ENCODE results near the gene GIT2.

The GIT2 gene

DNA sequence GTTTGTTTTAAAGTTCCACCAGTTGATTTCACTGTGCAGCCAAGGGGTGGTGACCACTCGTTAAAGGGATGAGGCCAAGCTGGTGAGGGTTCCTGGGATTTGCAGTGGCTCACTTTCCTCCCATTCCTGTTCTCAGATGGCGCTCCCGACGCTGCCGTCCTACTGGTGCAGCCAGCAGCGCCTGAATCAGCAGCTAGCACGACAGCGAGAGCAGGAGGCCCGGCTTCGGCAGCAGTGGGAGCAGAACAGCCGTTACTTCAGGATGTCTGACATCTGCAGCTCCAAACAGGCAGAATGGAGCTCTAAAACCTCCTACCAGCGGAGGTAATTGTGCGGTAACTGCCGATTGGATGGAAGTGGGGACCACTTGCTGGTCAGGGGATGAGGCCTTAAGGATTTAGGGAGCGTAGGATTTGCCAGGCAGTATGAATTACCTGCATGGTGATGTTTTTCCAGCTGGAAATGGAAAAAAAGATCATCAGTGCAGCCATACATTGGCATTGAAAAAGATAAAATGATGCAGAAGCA is 93.2 kb downstream of the GIT2 start:
- TF ChIP-seq ZNF473 (tag by site-specific recombination; IDR thresholded peaks at IDR 0.05): no peak
- TF ChIP-seq MYNN (tag by site-specific recombination; IDR thresholded peaks at IDR 0.05; ENCODE audit: borderline replicate concordance): no peak
- TF ChIP-seq ZNF560 (tag by site-specific recombination; IDR thresholded peaks at IDR 0.05; ENCODE audit: borderline replicate concordance): no peak
- TF ChIP-seq ZNF391 (tag by site-specific recombination; IDR thresholded peaks at IDR 0.05; ENCODE audit: borderline replicate concordance, low read depth): no peak
- no peak for TF ChIP-seq ZNF18 (tag by site-specific recombination; IDR thresholded peaks at IDR 0.05)
- TF ChIP-seq, protein P1, sequence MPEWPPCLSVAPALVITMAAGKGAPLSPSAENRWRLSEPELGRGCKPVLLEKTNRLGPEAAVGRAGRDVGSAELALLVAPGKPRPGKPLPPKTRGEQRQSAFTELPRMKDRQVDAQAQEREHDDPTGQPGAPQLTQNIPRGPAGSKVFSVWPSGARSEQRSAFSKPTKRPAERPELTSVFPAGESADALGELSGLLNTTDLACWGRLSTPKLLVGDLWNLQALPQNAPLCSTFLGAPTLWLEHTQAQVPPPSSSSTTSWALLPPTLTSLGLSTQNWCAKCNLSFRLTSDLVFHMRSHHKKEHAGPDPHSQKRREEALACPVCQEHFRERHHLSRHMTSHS (tag by site-specific recombination; IDR thresholded peaks at IDR 0.05): no peak
- no peak for TF ChIP-seq ZNF157 (tag by site-specific recombination; IDR thresholded peaks at IDR 0.05)
- no peak for TF ChIP-seq ZNF830 (tag by site-specific recombination; IDR thresholded peaks at IDR 0.05; ENCODE audit: low read depth)
- TF ChIP-seq ZFP3 (tag by site-specific recombination; IDR thresholded peaks at IDR 0.05; ENCODE audit: low read depth): no peak
- no peak for TF ChIP-seq ZNF555 (tag by site-specific recombination; conservative IDR thresholded peaks at IDR 0.05)
- TF ChIP-seq ZNF140 (tag by site-specific recombination; IDR thresholded peaks at IDR 0.05): no peak
- no peak for TF ChIP-seq HOXA7 (CRISPR knock-in tag; IDR thresholded peaks at IDR 0.05; ENCODE audit: borderline replicate concordance)
- TF ChIP-seq EGR2 (tag by site-specific recombination; IDR thresholded peaks at IDR 0.05; ENCODE audit: low read depth): no peak
- TF ChIP-seq, protein P2, sequence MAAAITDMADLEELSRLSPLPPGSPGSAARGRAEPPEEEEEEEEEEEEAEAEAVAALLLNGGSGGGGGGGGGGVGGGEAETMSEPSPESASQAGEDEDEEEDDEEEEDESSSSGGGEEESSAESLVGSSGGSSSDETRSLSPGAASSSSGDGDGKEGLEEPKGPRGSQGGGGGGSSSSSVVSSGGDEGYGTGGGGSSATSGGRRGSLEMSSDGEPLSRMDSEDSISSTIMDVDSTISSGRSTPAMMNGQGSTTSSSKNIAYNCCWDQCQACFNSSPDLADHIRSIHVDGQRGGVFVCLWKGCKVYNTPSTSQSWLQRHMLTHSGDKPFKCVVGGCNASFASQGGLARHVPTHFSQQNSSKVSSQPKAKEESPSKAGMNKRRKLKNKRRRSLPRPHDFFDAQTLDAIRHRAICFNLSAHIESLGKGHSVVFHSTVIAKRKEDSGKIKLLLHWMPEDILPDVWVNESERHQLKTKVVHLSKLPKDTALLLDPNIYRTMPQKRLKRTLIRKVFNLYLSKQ (tag by site-specific recombination; IDR thresholded peaks at IDR 0.05; ENCODE audit: borderline replicate concordance): no peak
- TF ChIP-seq SETDB1 (IDR thresholded peaks at IDR 0.05; ENCODE audit: insufficient read length, low read length): no peak
- no peak for TF ChIP-seq ZNF155 (tag by site-specific recombination; IDR thresholded peaks at IDR 0.05)
- no peak for TF ChIP-seq ZNF24 (tag by site-specific recombination; IDR thresholded peaks at IDR 0.05)
- Histone ChIP-seq H3K36me3 (ENCODE audit: control insufficient read depth in 2 of 2, insufficient read depth in 1 of 2, low read length in 2 of 2) (peaks cover 8 to 52% of the 10 kb centered on the region in 2 experiments), H3K4me1 (ENCODE audit: control insufficient read depth, insufficient read depth, low read length) (peaks cover 3% of the 10 kb centered on the region; the same call in 1 of the 2 replicates), H3K27ac (ENCODE audit: extremely low read depth, low read depth, low read length) (no peak overlapping the region), H3K4me3 (ENCODE audit: low read depth, low read length) (no peak overlapping the region), H3K9me3 (ENCODE audit: control insufficient read depth, insufficient read depth, low read depth, low read length) (no peaks in the 10 kb centered on the region)
- POLR2A ChIA-PET: no interaction called here
- CTCF ChIA-PET: interaction anchor here (0.6 kb wide), 1 partner anchor 8 kb away, joined by 3 read pairs; no protein-coding TSS in a partner anchor

DNA sequence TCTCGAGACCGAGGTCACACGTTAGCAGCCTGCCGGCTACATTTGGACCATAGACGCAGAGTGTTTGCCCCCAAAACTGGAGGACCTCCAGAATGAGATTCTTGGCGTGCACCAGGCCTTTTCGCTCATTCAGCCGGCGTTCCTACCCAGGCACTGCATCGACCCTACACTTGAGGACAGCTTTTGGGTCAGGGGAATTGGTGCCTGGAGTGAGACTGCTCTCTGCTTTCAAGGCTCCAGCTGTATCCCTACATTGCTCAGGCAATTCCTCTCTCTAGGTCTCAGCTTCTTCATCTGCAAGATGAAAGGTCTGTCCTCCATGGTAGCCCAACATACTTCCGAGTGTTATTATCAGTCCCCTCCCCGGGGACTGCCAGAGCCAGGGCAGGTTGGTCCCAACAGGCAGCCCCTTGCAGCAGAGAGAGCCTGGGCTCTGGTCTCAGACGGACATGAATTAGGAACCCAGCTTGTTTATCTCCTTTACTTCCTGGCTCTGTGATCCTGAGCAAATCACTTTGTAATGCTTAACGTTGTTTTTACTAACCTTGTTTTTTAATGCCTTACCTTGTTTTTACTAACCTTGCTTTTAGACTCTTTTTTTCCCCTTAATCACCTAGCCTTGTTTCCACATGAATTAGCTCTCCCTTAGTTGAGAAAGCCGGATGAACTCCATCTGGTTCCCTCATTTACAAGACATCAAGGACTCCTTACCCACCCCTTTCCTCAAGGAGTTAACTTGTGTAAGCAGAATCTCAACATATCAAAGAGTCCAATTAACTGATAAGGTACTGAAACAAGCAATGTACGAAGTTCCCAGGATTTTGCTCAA is 95.2 kb downstream of the GIT2 start:
- Histone ChIP-seq H3K36me3 (ENCODE audit: control insufficient read depth in 2 of 2, insufficient read depth in 1 of 2, low read length in 2 of 2) (peaks cover 4 to 32% of the 10 kb centered on the region in 2 experiments; a peak in 2 of 3 replicates), H3K27ac (ENCODE audit: extremely low read depth, low read depth, low read length) (peak overlapping the region; percentile 73; the same call in 1 of the 2 replicates), H3K4me1 (ENCODE audit: control insufficient read depth, insufficient read depth, low read length) (peaks cover 3% of the 10 kb centered on the region; the same call in 1 of the 2 replicates), H3K9me3 (ENCODE audit: control insufficient read depth, insufficient read depth, low read depth, low read length) (no peaks in the 10 kb centered on the region), H3K4me3 (ENCODE audit: low read depth, low read length) (peak overlapping the region; percentile 55)
- CTCF ChIA-PET: interaction anchor here (0.6 to 2.2 kb wide), 6 partner anchors 10 to 97 kb away, joined by 3 to 8 read pairs (median 6); no protein-coding TSS in a partner anchor
- POLR2A ChIA-PET: interaction anchor here (0.9 to 1.0 kb wide), 2 partner anchors 8 to 73 kb away, joined by 3 read pairs; no protein-coding TSS in a partner anchor
- TF ChIP-seq ZNF202 (tag by site-specific recombination; IDR thresholded peaks at IDR 0.05; ENCODE audit: borderline replicate concordance) (no peak), ZNF792 (tag by site-specific recombination; IDR thresholded peaks at IDR 0.05) (0 out of 2 replicates have a peak, but pooled peaks have one; percentile 47), ZBTB48 (tag by site-specific recombination; IDR thresholded peaks at IDR 0.05) (0 out of 2 replicates have a peak, but pooled peaks have one; percentile 20), ZBTB17 (tag by site-specific recombination; IDR thresholded peaks at IDR 0.05) (peak; percentile 92), ZNF610 (tag by site-specific recombination; IDR thresholded peaks at IDR 0.05; ENCODE audit: borderline replicate concordance) (no peak), OSR2 (tag by site-specific recombination; IDR thresholded peaks at IDR 0.05) (no peak), ZNF362 (tag by site-specific recombination; IDR thresholded peaks at IDR 0.05) (no peak), ZNF214 (tag by site-specific recombination; IDR thresholded peaks at IDR 0.05; ENCODE audit: borderline replicate concordance) (no peak)
- TF ChIP-seq, protein P1 (tag by site-specific recombination; IDR thresholded peaks at IDR 0.05): no peak
- TF ChIP-seq, protein P3, sequence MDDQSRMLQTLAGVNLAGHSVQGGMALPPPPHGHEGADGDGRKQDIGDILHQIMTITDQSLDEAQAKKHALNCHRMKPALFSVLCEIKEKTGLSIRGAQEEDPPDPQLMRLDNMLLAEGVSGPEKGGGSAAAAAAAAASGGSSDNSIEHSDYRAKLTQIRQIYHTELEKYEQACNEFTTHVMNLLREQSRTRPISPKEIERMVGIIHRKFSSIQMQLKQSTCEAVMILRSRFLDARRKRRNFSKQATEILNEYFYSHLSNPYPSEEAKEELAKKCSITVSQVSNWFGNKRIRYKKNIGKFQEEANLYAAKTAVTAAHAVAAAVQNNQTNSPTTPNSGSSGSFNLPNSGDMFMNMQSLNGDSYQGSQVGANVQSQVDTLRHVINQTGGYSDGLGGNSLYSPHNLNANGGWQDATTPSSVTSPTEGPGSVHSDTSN (CRISPR knock-in tag; IDR thresholded peaks at IDR 0.05): no peak
